GM18868 (cell line): ENCODE measurements around the gene RC3H1.

Source experiments
- ATAC-seq: cut with Tn5 transposase; IDR thresholded peaks from one replicate; pipeline ENCODE4 v1.9.1; 2021; ENCODE audit warnings: mild to moderate bottlenecking, moderate library complexity; ENCODE audit not compliant: unreplicated experiment

Gene RC3H1

GRCh38 chr1:173889885-173890284, 132.3 kb downstream of the RC3H1 start:
- no peak for ATAC-seq

- no peak for ATAC-seq
These were observed 133.4 kb downstream of the RC3H1 start for GRCh38 chr1:173888749-173889148.

- no peak for ATAC-seq
These were observed 134.5 kb downstream of the RC3H1 start for GRCh38 chr1:173887627-173888026.

- ATAC-seq: no peak
These were observed 135.2 kb downstream of the RC3H1 start for GRCh38 chr1:173886746-173887611.

GRCh38 chr1:173884701-173885100, 137.5 kb downstream of the RC3H1 start:
- no peak for ATAC-seq
